IgD-negative memory B cell (primary cell): Measurements from ENCODE around the gene C5AR1. TPM values are rescaled to one million over a fixed set of nuclear protein-coding genes. Genes with fewer than 3 reads are reported as not detected.

Experiments used
- H3K27ac Mint-ChIP-seq, 3 donors: one replicate each; pipeline ENCODE4 v1.8.0; 2020 to 2022; ENCODE audit warnings: mild to moderate bottlenecking in 3 of 3, mixed read lengths in 3 of 3, moderate library complexity in 1 of 3
- H3K27me3 Mint-ChIP-seq: one replicate; pipeline ENCODE4 v1.8.0; 2021; ENCODE audit warnings: mixed read lengths
- H3K36me3 Mint-ChIP-seq: one replicate; pipeline ENCODE4 v1.8.0; 2020; ENCODE audit warnings: mild to moderate bottlenecking, mixed read lengths
- H3K4me1 Mint-ChIP-seq, 3 donors: one replicate each; pipeline ENCODE4 v1.8.0; 2020 to 2022; ENCODE audit warnings: mixed read lengths in 3 of 3, mild to moderate bottlenecking in 1 of 3
- H3K4me3 Mint-ChIP-seq, 4 donors: one replicate each; pipeline ENCODE4 v1.8.0; 2020 to 2022; ENCODE audit warnings: mild to moderate bottlenecking in 4 of 4, mixed read lengths in 4 of 4, moderate library complexity in 3 of 4
- H3K9me3 Mint-ChIP-seq, 3 donors: one replicate each; pipeline ENCODE4 v1.8.0; 2020 to 2021; ENCODE audit warnings: mixed read lengths in 3 of 3, mild to moderate bottlenecking in 1 of 3
- polyA plus RNA-seq: library from polyadenylated mRNA; unstranded; fragments of 300-500 nt; fragmentation: Illumina TruSeq; gene quantifications from one replicate; pipeline ENCODE4 v1.2.3, GENCODE V29; 2021

C5AR1 gene
- polyA plus RNA-seq, 1 donor from 2014 or later, result 0.30 TPM

DNA sequence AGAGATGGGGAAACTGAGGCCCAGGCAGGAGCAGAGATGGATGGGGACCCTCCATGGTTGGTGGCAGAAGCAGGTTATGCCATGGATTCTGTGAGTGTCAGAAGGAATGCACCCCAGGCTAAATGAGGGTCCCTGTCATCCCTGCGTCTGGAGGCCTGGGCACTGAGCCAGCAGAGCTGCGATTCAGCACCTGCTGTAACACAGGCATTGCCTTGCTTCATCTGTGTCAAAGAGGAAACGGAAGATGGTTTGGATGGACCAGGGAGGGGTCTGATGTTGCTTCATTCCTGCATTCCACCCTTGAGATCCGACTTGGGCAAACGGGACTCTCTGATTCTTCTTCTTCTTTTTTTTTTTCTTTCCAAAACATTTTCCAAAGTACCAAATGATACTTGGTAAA, 1.2 kb downstream of the C5AR1 start:
- Mint-ChIP-seq H3K4me3 (peak overlapping the region in 1 of 4 donors; percentile 17), H3K36me3 (no peaks in the 10 kb centered on the region), H3K27ac (peak overlapping the region in 1 of 3 donors; percentile 53), H3K4me1 (no peaks in the 10 kb centered on the region), H3K27me3 (peaks cover 10% of the 10 kb centered on the region), H3K9me3 (peaks cover 0 to 7% (median 3%) of the 10 kb centered on the region in 3 donors)

DNA sequence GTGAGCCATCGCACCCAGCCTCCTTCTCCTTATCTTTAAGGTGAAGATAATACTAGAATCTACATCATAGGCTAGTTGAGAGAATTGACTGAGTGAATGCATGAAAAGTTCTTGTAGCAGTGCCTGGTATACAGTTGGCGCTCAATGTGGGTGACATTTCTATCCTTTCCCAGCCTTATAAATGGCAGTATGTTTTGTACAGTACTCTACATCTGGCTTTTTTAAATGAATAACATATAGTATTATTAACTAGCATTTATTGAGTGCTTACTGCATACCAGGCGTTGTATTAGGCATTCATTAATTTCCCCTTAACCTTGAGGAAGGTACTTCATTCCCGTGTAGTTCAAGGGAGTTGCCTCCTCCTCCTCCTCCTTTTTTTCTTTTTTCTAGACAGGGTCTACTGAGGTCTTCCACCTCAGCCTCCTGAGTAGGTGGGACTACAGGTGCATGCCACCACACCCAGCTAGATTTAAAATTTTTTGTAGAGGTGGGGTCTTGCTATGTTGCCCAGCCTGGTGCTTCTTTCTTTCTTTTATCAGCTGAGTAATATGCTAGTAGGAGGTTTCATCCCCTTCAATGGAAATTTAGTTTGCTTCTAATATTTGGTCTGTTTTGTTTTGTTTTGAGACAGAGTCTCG, 2.8 kb downstream of the C5AR1 start:
- Mint-ChIP-seq H3K4me3 (no peak overlapping the region), H3K27me3 (peaks cover 7% of the 10 kb centered on the region), H3K9me3 (peaks cover 0 to 4% (median 3%) of the 10 kb centered on the region in 3 donors), H3K4me1 (no peaks in the 10 kb centered on the region), H3K36me3 (no peaks in the 10 kb centered on the region), H3K27ac (no peak overlapping the region)

DNA sequence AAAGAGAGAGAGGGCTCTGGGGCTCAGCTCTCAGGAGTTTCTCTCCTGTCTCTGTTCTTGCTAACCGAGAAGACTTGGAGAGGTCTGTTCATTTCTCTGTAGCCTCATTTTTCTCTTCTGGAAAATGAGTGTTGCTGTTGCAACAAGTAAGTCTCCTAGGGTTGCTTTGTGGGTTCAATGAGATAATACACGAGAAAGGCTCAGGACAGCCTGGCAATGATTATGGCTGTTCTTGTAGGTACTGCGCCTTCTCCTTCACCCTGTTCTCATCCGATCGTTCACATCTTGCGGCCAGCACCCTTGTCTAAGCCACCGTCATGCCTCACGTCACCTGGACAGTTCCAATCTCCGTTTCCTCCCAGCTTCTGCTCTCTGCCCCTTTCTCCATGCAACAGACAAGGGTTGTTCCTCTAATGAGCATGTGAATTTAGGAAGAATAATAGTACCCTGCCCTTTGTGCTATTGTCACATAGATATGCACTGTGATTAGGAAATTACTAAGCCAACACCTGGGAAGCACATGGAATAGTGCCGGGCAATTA, 4.2 kb downstream of the C5AR1 start:
- H3K27me3 Mint-ChIP-seq, result peaks cover 10% of the 10 kb centered on the region
- peaks cover 0 to 4% (median 3%) of the 10 kb centered on the region in 3 donors for H3K9me3 Mint-ChIP-seq
- H3K27ac Mint-ChIP-seq, result no peak overlapping the region
- H3K4me1 Mint-ChIP-seq, result no peaks in the 10 kb centered on the region
- H3K36me3 Mint-ChIP-seq, result no peaks in the 10 kb centered on the region
- no peak overlapping the region for H3K4me3 Mint-ChIP-seq

DNA sequence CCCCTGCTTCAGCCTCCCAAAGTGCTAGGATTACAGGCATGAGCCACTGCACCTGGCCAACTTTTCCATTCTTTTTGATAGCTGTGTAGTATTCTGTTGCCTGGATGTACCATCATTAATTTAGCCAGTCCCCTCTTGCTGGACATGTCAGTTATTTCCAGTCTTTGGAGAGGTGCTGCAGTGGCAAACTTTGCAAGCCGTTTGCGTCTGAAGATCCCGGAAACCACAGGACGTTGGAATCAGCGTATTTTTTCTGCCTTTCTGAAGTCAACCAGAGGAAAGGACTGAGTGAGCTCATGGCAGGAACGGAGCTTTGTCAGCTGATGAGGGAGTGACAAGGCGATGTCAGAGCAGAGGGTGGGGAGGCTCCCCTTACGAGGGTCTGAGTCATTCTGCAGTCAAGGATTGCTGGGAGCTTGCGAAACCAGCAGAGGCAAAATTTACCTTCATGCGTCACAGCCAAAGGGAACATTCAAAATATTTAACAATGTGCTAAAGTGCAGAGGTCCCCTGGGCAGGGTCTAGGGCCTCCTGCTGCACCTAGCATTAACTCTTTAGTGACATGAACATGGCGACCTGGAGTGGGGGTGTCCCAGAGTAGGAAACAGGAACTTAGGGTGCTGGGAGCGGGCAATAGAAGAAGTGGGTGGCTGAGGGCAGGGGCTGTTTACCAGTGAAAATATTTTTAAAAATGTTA, 5.6 kb downstream of the C5AR1 start:
- no peak overlapping the region for H3K4me3 Mint-ChIP-seq
- no peaks in the 10 kb centered on the region for H3K36me3 Mint-ChIP-seq
- no peak overlapping the region for H3K27ac Mint-ChIP-seq
- peaks cover 8% of the 10 kb centered on the region for H3K27me3 Mint-ChIP-seq
- peaks cover 0 to 4% (median 3%) of the 10 kb centered on the region in 3 donors for H3K9me3 Mint-ChIP-seq
- no peaks in the 10 kb centered on the region for H3K4me1 Mint-ChIP-seq

DNA sequence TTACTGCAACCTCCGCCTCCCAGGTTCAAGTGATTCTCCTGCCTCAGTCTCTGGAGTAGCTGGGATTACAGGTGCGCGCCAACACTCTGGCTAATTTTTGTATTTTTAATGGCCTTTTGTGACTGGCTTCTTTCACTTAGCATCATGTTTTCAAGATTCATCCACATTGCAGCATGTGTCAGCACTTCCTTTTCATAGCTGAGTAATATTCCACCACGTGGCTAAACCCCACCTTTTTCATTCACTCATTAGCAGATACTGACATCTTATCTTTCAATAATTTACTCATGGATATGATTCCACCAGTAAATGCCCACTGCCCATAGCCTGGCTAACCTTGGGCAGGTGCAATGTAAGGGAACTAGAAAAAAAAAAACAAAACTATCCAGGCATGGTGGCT, 6.9 kb downstream of the C5AR1 start:
- Mint-ChIP-seq H3K4me3 (no peak overlapping the region), H3K27ac (no peak overlapping the region), H3K27me3 (peaks cover 6% of the 10 kb centered on the region), H3K36me3 (no peaks in the 10 kb centered on the region), H3K9me3 (peaks cover 0 to 4% (median 3%) of the 10 kb centered on the region in 3 donors), H3K4me1 (no peaks in the 10 kb centered on the region)

DNA sequence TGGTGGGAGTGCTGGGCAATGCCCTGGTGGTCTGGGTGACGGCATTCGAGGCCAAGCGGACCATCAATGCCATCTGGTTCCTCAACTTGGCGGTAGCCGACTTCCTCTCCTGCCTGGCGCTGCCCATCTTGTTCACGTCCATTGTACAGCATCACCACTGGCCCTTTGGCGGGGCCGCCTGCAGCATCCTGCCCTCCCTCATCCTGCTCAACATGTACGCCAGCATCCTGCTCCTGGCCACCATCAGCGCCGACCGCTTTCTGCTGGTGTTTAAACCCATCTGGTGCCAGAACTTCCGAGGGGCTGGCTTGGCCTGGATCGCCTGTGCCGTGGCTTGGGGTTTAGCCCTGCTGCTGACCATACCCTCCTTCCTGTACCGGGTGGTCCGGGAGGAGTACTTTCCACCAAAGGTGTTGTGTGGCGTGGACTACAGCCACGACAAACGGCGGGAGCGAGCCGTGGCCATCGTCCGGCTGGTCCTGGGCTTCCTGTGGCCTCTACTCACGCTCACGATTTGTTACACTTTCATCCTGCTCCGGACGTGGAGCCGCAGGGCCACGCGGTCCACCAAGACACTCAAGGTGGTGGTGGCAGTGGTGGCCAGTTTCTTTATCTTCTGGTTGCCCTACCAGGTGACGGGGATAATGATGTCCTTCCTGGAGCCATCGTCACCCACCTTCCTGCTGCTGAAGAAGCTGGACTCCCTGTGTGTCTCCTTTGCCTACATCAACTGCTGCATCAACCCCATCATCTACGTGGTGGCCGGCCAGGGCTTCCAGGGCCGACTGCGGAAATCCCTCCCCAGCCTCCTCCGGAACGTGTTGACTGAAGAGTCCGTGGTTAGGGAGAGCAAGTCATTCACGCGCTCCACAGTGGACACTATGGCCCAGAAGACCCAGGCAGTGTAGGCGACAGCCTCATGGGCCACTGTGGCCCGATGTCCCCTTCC, 10.5 kb downstream of the C5AR1 start:
- Mint-ChIP-seq H3K27me3 (peaks cover 9% of the 10 kb centered on the region), H3K36me3 (no peaks in the 10 kb centered on the region), H3K9me3 (peaks cover 0 to 1% (median 0%) of the 10 kb centered on the region in 3 donors), H3K4me3 (peak overlapping the region in 1 of 4 donors; percentile 55), H3K27ac (no peak overlapping the region), H3K4me1 (no peaks in the 10 kb centered on the region)

DNA sequence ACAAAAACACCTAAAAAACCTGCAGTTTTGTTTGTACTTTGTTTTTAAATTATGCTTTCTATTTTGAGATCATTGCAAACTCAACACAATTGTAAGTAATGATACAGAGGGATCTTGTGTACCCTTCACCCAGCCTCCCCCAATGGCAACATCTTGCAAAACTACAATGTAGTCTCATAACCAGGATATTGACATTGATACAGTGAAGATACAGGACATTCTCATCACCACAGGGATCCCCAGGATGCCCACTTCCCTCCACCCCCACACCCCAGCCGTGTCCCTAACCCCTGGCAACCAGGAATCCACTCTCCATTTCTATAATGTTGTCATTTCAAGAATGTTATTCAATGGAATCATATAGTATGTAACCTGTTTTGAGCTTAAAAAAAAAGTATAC, 12.0 kb downstream of the C5AR1 start:
- Mint-ChIP-seq H3K27me3 (peaks cover 15% of the 10 kb centered on the region), H3K27ac (no peak overlapping the region), H3K36me3 (no peaks in the 10 kb centered on the region)

DNA sequence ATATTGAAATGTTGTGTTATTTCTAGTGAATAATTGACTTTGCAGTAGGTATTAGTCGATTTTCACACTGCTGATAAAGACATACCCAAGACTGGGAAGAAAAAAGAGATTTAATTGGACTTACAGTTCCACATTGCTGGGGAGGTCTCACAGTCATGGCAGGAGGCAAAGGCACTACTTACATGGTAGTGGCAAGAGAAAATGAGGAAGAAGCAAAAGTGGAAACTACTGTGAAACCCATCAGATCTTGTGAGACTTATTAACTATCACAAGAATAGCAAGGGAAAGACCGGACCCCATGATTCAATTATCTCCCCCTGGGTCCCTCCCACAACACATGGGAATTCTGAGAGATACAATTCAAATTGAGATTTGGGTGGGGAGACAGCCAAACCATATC, 12.4 kb downstream of the C5AR1 start:
- Mint-ChIP-seq H3K36me3 (no peaks in the 10 kb centered on the region), H3K9me3 (no peaks in the 10 kb centered on the region), H3K27ac (no peak overlapping the region), H3K4me3 (no peak overlapping the region), H3K27me3 (peaks cover 18% of the 10 kb centered on the region), H3K4me1 (no peaks in the 10 kb centered on the region)

More for the DNA sequence above, 12.0 kb downstream of the C5AR1 start:
- Mint-ChIP-seq H3K9me3 (no peaks in the 10 kb centered on the region), H3K4me3 (no peak overlapping the region), H3K4me1 (no peaks in the 10 kb centered on the region)

DNA sequence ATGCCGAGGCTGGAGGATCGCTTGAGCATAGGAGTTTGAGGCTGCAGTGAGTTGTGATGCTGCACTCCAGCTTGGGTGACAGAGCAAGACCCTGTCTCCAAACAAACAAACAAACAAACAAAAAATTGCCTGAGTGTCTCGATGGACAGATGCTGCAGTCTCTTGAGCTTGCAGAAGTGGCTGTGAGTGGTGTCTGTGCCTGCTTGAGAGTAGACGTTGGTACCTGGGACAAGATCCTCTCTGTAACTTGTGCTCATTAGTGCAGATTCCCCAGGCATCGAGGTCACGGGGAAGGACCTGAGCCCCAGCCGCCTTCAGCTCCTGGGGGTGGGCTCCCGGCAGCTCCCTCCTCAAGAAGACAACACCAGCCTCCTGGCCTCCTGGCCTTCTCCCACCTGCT, 13.7 kb downstream of the C5AR1 start:
- H3K4me1 Mint-ChIP-seq, result no peaks in the 10 kb centered on the region
- H3K27me3 Mint-ChIP-seq, result peaks cover 18% of the 10 kb centered on the region
- no peak overlapping the region for H3K4me3 Mint-ChIP-seq
- no peaks in the 10 kb centered on the region for H3K36me3 Mint-ChIP-seq
- no peak overlapping the region for H3K27ac Mint-ChIP-seq
- no peaks in the 10 kb centered on the region for H3K9me3 Mint-ChIP-seq

DNA sequence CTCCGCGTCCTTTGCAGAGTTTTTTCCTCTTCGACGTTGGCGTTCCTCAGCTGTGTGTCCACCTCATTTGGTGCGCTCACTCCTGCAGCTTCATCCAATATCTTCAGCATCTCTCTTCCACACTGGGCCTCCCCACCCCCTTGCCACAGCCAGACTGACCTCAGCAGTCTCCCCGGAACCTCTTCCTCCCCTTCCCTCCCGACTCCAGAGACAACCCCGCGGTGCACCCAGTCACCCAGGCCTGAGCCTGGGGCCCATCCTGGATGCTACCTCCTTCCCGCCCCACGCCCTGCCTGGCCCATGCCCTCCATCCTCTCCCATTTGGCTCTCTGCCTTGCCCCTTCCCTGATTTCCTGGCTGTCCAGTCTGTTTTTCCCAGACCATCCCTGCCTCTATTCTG, 14.2 kb downstream of the C5AR1 start:
- peak overlapping the region in 1 of 4 donors; percentile 46 for H3K4me3 Mint-ChIP-seq
- H3K36me3 Mint-ChIP-seq, result no peaks in the 10 kb centered on the region
- no peaks in the 10 kb centered on the region for H3K4me1 Mint-ChIP-seq
- no peak overlapping the region for H3K27ac Mint-ChIP-seq
- H3K9me3 Mint-ChIP-seq, result no peaks in the 10 kb centered on the region
- peaks cover 15% of the 10 kb centered on the region for H3K27me3 Mint-ChIP-seq

DNA sequence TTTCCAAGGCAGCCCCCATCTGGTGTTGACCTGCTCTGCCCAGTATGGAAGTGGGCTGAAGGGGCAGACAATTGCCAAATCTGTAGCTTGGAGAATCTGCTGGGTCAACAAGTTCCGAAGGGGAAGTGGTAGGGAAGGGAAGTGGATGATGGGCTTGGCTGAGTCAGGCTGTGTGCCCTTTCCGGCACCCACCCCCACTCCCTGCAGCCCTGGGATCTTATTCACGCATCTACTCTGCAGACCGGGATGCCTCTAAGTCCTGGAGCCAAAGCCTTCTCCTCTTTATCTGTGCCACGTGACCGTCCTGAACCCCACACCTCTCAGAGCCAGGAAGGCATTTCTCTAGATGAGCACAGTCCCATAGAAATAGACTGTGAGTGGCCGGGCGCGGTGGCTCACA, 14.8 kb downstream of the C5AR1 start:
- Mint-ChIP-seq H3K9me3 (no peaks in the 10 kb centered on the region), H3K27me3 (peaks cover 15% of the 10 kb centered on the region), H3K27ac (no peak overlapping the region), H3K4me1 (no peaks in the 10 kb centered on the region), H3K36me3 (no peaks in the 10 kb centered on the region), H3K4me3 (no peak overlapping the region)

DNA sequence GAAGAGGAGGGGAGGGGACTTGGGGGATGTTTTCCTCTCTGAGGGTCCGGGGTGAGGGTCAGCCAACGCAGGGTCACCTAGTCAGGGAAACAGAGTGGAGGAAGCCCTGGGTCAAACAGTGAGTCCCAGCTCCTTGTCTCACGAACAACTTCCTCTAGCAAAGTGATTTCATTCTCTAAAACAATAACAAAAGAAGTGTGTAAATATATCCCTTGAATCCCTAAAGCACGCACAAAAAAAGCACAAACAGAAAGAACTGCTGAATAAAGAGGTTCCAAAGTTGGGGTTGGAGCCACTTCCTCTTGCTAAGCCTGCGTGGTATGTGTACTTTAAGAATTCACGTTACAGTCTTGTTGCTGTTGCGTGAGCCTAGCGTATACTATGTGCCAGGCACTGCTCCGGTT, 20.8 kb downstream of the C5AR1 start:
- Mint-ChIP-seq H3K27ac (no peak overlapping the region), H3K4me3 (no peak overlapping the region), H3K27me3 (peaks cover 14% of the 10 kb centered on the region), H3K4me1 (peaks cover 0 to 1% (median 0%) of the 10 kb centered on the region in 3 donors), H3K9me3 (no peaks in the 10 kb centered on the region), H3K36me3 (no peaks in the 10 kb centered on the region)

DNA sequence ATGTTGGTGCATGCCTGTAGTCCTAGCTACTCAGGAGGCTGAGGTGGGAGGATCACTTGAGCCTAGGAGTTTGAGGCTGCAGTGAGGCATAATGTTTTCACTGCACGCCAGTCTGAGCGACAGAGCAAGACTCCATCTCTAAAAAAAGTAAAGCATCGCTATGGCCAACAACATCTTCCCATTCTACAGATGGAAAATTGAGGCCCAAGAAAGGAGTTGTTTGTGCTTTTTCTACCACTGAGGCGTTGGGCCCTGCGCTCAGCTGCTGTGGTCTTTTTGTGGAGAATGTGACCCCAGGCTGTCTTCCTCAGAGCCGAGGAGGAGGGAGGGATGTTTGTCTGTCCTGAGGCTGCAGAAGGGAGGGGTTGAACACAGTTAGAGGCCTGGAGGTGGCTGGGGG, 21.8 kb downstream of the C5AR1 start:
- Mint-ChIP-seq H3K4me1 (peaks cover 0 to 5% (median 4%) of the 10 kb centered on the region in 3 donors), H3K4me3 (no peak overlapping the region), H3K27me3 (peaks cover 10% of the 10 kb centered on the region), H3K36me3 (peaks cover 1% of the 10 kb centered on the region), H3K27ac (no peak overlapping the region), H3K9me3 (no peaks in the 10 kb centered on the region)

DNA sequence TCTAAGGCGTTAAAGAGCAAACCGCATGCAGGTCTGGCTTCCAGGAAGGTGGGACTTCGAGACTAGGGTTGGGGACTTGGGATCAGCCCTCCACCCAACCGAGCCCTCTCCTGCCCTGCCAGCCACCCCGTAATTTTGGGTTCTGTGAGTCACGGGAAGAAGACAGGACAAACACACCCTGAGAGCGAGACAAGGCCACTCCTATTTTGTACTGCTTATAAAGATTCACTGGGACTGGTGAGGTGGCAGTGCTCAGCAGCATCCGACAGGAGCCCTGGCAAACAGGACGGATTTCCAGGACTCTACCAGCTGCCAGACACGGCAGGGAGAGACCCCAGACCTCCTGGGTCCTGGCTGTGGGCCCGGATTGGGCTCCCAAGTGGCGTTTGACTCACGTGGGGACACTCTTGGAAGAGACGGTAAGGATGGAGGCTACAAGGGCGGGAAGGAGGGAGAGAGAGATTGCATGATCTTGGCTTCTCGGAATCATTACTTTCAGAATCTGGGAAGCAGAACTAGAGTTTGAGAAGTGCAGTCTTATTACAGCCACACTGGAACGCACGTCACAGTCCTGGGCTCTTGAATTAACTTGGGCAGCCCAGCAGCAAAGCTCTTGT, 22.4 kb downstream of the C5AR1 start, which contains the start of gene C5AR2:
Gene C5AR2, plus strand, starts transcription at position 245 of the 617 bp plus-strand sequence. CDS start 8,625 bp downstream, outside the sequence.
- Mint-ChIP-seq H3K27me3 (peaks cover 5% of the 10 kb centered on the region), H3K9me3 (no peaks in the 10 kb centered on the region), H3K4me3 (no peak within 1 kb of the TSS), H3K36me3 (peaks cover 1% of the 10 kb centered on the region), H3K27ac (peak within 1 kb of the TSS in 1 of 3 donors; percentile 58), H3K4me1 (peaks cover 0 to 8% (median 6%) of the 10 kb centered on the region in 3 donors)
